ENCODE results near the gene TOR1A.
"Not testable (repeated sequence)": the region's sequence is repeated elsewhere in the genome, so short reads cannot be mapped to it uniquely, and the experiment has no call there.

Gene TOR1A

GRCh38 chr9:129816501-129817435, 7.2 kb downstream of the TOR1A start:
- no peak for DNase-seq (ENCODE audit: low spot score)

- no peak for DNase-seq (ENCODE audit: low spot score)
Measured at GRCh38 chr9:129815278-129815677, 8.7 kb downstream of the TOR1A start.

DNA sequence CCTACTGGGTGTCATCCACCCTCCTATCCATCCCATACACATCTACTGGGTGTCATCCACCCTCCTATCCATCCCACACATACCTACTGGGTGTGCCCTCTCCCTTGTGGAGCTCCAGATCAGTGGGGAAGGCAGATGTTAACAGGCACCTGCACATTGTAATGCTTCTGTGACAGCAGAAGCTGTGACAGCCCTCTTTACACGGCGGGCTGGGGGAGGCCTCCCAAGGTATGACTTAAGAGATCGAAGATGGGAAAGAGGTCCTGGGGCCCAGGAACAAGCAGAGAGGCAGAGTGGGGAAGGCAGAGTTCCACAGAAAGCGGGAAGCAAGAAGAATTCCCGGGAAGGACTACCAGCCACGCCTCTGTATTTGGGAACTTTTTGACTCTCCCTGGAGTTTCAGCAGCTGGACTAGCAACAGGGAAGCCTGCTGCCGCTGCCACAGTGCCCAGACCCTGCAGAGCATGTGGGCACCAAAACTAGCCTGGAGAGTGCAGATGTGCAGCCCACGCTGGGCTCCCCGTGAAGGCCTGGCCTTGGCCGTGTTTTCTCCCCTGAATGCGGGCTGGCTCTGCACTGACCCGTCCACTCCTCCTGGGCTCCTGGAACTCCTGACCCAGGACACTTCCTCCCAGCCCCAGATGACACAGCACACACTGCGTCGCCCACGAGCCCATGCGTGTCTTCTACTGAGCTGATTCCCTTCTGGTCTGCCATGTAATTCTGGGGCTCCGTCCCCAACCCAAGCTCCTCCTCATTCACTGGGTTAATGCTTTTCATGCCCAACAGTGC, 9.3 kb downstream of the TOR1A start:
- no peak for DNase-seq (ENCODE audit: low spot score)

- no peak for DNase-seq (ENCODE audit: low spot score)
Measured at GRCh38 chr9:129813661-129814060, 10.3 kb downstream of the TOR1A start.

DNA sequence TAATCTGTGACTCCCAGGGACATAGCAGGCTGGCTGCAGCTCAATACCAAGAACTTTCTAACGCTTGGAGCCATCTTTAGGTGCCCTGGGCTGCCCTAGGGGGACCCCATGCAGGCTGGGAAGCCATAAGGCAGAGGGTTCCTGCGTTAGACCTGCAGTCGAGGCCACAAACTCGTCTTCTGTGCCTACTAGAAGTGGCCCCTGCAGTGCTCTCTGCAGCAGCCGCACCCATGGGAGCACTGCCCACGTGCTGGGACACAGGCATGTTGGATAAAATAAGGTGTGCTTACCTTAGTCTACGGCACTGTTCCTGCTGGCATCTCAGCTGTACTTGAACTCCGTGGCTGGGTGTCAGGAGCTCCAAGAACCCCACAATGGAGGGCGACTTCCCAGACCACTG, 11.6 kb downstream of the TOR1A start:
- DNase-seq (ENCODE audit: low spot score) = no peak

GRCh38 chr9:129811967-129812363, 12.0 kb downstream of the TOR1A start:
- DNase-seq (ENCODE audit: low spot score) = no peak

DNA sequence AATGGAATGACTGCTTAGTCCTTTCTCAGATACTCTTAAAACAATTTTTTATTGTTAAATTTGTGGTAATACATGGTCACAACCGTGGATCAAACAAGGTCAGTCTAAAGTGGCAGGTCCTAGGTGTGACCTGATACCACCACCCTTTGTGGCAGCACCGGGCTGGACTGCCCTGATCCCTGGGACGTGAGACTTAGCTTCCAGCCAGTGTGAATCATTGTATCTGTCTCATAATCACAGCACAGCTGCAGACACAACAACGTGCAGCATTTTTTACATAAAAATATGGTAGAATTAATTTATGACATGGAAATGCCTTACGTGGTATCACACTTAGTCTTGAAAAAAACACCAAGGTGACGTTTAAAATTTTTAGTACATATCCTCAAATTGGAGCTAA, 13.1 kb downstream of the TOR1A start:
- no peak for DNase-seq (ENCODE audit: low spot score)

- DNase-seq (ENCODE audit: low spot score) = no peak
Measured at GRCh38 chr9:129810116-129810515, 13.8 kb downstream of the TOR1A start.

DNA sequence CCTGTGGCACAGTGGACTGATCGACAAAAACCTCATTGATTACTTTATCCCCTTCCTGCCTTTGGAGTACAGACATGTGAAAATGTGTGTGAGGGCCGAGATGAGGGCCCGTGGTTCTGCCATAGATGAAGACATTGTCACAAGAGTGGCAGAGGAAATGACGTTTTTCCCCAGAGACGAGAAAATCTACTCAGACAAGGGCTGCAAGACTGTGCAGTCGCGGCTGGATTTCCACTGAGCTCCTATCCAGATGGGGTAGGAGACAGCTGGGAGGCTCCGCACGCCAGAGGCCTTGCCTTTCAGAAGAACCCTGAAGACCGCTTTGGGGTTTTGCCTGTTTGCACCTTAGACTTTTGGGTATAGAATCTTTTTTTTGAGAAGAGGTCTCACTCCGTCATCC, 14.6 kb downstream of the TOR1A start:
- no peak for DNase-seq (ENCODE audit: low spot score)

DNA sequence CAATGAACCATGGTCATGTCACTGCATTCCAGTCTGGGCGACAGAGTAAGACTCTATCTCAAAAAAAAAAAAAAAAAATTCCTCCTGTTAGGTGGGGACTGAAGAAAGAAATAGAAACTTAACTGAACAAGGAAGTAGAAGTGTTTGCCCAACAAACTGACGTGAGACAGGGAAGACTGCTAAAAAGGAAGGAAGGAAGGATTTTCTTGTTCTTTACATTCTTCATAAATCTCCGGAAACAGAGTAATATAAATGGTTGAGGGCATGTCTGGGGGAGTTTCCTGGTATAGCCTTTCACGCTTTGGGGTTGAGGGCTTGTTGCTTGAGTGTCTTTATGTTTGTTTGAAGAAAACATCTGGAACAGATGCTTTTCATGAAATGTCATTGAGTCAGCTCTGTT, 17.9 kb downstream of the TOR1A start:
- no peak for DNase-seq (ENCODE audit: low spot score)

DNA sequence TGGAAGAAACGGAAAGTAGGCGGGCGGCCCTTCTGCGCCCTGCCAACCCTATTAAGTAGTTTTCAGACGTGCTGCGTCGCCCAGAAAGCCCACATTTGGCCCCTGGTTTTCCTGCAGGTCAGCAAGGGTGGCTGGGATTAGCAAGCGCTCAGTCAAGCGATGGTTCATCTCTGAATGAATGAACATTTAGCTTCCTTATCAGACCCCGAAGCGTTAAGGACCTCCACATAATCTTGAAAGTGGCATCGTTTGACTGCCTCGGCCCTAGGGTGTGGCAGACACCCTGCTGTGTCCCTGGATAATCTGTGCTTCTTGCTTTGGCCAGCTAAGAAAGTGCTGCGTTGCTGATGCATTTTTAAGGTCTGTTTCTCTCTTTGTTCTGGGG, 20.3 kb downstream of the TOR1A start:
- no peak for DNase-seq (ENCODE audit: low spot score)

DNA sequence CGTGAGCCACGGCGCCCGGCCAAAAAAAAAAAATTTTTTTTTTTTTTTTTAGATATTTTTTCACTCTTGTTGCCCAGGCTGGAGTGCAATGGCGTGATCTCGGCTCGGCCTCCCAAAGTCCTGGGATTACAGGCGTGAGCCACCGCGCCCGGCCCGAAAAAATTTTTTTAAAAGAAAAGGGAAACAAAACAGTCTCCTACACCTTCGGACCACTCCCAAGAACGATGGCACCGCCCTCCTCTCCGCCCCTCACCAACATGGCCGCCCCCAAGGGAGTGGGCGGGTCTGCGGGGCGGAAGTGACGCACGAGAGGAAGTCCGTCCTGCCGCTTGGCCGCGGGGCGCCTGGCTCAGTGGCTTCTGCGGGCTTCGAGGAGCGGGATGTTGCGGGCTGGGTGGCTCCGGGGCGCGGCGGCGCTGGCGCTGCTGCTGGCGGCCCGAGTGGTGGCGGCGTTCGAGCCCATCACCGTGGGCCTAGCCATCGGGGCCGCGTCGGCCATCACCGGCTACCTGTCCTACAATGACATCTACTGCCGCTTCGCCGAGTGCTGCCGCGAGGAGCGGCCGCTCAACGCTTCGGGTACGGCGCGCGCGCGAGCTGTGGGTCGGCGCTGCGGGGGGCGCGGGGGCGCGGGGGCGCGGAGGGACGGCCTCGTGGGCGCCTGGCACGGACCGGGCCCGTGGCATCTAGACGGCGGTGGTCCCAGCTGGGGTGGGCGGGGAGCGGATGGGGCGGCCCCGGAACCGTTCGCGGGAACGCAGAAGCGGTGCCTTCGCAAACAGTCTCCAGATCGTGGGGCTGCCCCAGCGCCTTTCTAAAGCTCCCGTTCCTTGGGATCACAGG, 20.9 kb downstream of the TOR1A start, which contains the start of gene TOR1B:
Gene TOR1B (plus strand): TSS at position 352 of the 843 bp plus-strand sequence. CDS start 29 bp downstream, at position 381.
- DNase-seq (ENCODE audit: low spot score) = peak; percentile 95

DNA sequence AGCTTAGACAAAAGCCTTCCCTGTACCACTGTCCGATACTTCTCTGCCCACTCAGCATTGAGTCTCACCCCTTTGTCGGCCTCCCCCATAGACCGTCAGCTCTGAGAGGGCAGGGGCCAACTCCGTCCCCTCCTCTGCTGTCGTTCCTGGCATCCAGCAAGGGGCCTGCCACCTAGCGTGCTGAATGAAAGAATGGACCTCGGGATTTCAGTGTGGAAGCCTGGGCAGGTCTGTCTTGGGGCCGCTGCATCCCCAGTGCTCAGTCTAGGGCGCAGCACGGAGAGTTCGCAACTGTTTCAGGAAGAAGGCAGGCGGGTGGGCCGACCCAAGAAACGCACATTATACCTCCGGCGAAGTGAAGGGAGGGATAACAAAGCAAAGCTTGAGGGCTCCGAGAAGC, 22.4 kb downstream of the TOR1A start:
- DNase-seq (ENCODE audit: low spot score) = no peak

DNA sequence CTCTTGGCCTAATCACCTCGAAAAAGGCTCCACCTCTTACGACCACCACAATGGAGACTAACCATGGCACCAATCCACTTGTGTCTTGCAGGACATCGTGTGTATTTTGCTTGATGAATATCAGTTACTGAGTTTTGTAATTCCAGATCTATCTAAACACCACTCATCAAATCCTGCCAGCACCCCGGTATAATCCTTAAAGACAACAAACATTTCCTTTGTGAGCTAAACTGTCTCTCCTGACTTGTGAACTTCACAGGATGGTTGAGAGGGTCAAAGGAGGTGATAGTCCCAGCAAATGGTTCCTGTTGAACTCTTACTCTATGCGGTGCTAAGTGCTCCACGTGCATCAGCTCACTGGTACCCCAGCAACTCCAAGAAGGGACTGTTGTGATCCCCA, 25.0 kb downstream of the TOR1A start:
- DNase-seq (ENCODE audit: low spot score) = no peak

GRCh38 chr9:129796029-129796428, 27.9 kb downstream of the TOR1A start:
- DNase-seq (ENCODE audit: low spot score) = not testable (repeated sequence)

GRCh38 chr9:129794549-129794948, 29.4 kb downstream of the TOR1A start:
- DNase-seq (ENCODE audit: low spot score) = no peak

GRCh38 chr9:129786481-129786880, 37.5 kb downstream of the TOR1A start:
- DNase-seq (ENCODE audit: low spot score) = no peak

DNA sequence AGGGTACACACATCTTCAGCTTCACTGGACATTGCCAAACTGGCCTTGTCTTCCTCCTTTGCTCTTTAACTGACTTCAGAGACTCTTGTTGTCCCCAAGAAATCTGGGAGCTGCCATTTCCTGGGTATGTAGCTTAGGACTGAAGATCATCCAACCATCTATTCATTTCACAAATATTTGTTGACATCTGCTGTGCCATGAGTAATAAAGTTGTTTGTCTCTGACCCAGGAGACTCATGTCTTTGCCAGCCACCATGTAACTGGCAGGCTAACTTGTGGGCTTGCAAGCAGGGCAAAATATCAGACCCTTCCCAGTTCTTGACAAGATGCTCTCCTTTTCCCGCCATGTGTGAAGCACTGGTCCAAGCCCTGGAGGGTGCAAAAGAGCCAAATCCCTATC, 38.1 kb downstream of the TOR1A start:
- DNase-seq (ENCODE audit: low spot score) = no peak

GRCh38 chr9:129784970-129785369, 39.0 kb downstream of the TOR1A start:
- DNase-seq (ENCODE audit: low spot score) = not testable (repeated sequence)

GRCh38 chr9:129783516-129784361, 40.2 kb downstream of the TOR1A start:
- peak; percentile 90 for DNase-seq (ENCODE audit: low spot score)

DNA sequence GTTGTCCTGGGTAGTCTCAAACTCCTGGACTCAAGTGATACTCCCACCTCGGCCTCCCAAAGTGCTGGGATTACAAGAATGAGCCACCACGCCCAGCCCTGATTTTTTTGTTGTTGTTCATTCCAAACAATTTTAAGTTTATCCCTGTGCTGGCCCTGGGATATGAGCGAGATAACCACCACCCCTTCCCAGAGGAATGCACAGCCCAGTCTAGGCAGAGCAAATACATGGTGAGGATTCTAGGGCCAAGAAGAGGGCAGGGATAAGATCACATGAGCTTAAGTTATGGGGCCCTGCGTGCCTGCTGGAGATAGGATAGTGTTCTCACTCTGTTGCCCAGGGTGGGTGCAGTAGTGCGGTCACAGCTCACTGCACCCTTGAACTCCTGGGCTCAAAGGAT, 42.0 kb downstream of the TOR1A start:
- peak; percentile 29 for DNase-seq (ENCODE audit: low spot score)

All from AG20443 (cell line).